DMS 273 (cell line): ENCODE measurements around the gene ASIC1.
A peak's percentile ranks its signal among the peaks of the same experiment; 100 is the strongest.

Experiments
- DNase-seq: peaks from one replicate; lab custom pipeline; 2025; ENCODE audit not compliant: unreplicated experiment; lab: John Stamatoyannopoulos, UW

ASIC1 gene

DNA sequence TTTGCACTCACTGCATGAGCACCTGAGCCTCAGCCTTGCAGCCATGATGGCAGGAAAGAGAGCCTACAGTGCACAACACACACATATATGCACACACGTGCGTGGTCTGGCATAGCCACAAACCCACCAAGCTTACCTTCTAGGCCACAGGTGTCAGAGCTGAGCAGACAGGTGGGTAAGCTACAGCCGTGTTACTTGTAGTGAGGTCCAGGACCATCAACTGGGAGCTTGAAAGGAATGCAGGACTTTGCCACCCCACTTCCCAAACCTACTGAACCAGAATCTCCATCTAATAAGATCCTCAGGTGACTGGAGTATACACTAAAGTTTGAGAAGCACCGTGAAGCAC is 2.7 kb downstream of the ASIC1 start:
- DNase-seq: no peak

DNA sequence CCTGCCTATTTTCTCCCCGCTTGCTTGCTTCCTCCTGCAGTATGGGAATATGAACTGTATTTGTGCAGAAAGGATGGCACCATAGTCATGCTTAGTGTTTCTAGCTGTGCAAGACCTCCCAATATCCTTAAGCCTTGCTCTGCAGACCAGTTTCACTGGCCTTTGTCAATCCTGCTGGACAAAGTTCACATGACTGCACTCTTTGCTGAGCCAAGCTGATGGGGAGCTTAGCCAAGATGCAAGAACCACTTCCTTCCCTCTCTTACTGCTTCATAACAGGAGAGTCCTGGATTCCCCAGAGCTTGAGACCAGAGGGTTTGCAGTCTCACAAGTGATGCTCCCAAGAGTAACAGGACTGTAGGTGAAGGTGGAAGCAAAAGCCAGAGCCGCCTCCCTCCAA is 3.8 kb downstream of the ASIC1 start:
- no peak for DNase-seq

GRCh38 chr12:50061946-50062686 is 4.7 kb downstream of the ASIC1 start:
- no peak for DNase-seq

- DNase-seq: peak; percentile 59
Measured at GRCh38 chr12:50062728-50063460, 5.5 kb downstream of the ASIC1 start.

- no peak for DNase-seq
Measured at GRCh38 chr12:50065726-50066310, 8.4 kb downstream of the ASIC1 start.

DNA sequence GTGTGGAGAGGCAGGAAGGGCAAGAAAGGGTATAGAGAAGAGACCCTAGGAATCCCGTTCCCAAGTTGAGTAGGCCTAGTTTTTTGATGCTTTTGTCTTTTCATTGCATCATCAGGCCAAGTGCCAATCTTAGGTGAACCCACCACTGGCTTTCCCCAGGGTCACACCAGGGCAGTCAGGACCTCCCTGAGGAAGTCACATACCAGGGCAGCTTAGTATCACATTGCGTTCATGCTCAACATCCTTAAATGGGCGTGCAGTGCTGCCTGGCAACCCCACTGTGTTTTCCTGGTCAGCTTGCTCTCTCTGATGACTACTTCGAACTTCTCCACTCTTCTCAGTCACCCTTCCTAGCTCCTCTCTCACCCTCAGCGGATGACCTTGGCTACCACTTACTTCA is 9.0 kb downstream of the ASIC1 start:
- DNase-seq: no peak

GRCh38 chr12:50069069-50069468 is 11.7 kb downstream of the ASIC1 start:
- DNase-seq: no peak

DNA sequence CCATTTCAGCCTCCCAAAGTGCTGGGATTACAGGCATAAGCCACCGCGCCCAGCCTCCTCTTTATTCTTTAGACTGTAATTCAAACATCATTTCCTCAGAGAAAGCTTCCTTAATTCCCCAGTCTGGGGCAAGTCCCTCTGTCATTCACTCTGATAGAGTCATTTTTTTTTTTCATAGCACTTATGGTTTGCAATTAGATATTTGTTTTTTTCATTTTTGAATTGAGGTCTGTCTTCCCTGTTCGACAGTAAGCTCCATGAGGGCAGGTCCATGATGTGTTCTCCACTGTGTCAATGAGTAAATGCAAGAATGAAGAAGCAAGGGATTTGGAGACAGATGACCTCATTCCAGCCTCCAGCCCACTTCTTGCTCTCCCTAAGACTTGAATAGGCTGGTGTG is 12.1 kb downstream of the ASIC1 start:
- no peak for DNase-seq

DNA sequence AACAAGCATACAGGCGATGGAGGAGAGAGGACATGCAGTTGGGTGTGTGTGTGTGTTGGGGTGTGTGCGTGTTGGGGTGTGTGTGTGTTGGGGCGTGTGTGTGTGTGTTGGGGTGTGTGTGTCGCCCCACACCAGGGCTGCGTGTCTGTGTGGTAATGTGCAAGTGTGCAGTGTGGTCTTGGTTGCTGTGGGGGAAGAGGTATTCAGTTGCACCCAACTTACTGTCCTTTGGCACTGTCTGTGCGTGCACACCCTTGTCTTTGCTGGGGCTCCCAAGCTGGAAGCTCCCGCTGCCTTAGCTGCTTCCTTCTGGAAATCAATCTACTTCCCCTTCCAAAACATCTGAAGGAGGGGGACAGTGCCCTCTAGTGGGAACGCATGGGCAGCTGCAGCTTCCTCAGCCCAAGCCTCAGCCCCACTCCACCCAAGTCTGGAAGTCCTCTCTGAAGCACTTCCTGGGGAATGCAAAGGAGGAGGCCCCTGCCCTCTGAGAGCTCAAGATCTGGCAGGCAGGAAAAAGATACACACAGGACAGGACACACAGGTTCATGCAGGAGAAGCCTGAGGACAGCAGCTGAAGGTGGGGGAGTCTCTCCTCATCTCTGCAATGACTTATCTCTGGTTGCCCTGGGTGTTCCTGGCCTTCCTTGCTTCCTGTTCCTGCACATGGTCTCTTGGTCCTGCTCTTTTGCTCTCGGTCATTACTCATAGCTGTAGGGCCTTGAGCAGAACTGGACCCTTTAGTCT is 13.1 kb downstream of the ASIC1 start:
- peak; percentile 80 for DNase-seq

- no peak for DNase-seq
Measured at GRCh38 chr12:50072198-50072907, 15.0 kb downstream of the ASIC1 start.

- no peak for DNase-seq
Measured at GRCh38 chr12:50073206-50073605, 15.8 kb downstream of the ASIC1 start.

GRCh38 chr12:50073712-50074111 is 16.3 kb downstream of the ASIC1 start:
- no peak for DNase-seq

- peak; percentile 76 for DNase-seq
Measured at GRCh38 chr12:50074936-50075807, 17.8 kb downstream of the ASIC1 start.

- DNase-seq: no peak
Measured at GRCh38 chr12:50075808-50076170, 18.4 kb downstream of the ASIC1 start.

DNA sequence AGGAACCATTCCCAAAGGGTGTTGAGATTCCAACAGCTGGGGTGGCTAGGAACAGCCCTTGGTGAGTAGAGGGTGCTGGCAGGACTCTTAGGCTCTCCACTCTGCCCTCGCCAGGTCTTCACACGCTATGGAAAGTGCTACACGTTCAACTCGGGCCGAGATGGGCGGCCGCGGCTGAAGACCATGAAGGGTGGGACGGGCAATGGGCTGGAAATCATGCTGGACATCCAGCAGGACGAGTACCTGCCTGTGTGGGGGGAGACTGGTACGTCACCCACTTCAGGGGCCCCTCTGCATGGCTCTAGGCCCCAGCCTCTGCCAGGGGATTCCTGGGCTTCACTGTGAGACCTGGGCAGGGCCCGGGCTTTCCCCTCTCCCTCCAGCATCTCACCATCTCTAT is 19.7 kb downstream of the ASIC1 start:
- no peak for DNase-seq

- no peak for DNase-seq
Measured at GRCh38 chr12:50078281-50078680, 20.9 kb downstream of the ASIC1 start.

GRCh38 chr12:50079771-50080170 is 22.4 kb downstream of the ASIC1 start:
- DNase-seq: no peak

DNA sequence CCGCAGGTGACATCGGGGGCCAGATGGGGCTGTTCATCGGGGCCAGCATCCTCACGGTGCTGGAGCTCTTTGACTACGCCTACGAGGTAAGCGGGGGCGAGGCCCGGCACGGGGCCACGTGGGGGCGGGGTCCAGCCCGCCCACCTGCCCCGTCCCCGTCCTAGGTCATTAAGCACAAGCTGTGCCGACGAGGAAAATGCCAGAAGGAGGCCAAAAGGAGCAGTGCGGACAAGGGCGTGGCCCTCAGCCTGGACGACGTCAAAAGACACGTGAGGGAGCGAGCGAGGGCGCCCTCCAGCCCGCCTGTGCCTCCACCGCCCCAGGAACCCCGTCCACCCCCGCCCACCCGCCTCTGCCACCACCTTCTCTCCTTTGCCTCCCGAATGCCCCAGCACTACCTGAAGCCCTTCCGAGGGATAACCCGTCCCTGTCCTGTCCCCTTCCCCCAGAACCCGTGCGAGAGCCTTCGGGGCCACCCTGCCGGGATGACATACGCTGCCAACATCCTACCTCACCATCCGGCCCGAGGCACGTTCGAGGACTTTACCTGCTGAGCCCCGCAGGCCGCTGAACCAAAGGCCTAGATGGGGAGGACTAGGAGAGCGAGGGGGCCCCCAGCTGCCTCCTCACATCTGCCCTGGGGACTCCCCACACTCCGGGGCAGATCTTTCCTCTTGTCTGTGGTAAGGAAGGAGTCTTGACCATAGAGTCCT is 23.9 kb downstream of the ASIC1 start:
- DNase-seq: no peak

GRCh38 chr12:50082644-50083043 is 25.2 kb downstream of the ASIC1 start:
- DNase-seq: no peak

- no peak for DNase-seq
Measured at GRCh38 chr12:50083301-50083700, 25.9 kb downstream of the ASIC1 start.
